T-helper 9 cell (primary cell): Measurements from ENCODE around the gene LRRC59.

Experiments
- DNase-seq: peaks from one replicate; pipeline ENCODE4 v3.0.0-alpha.2; 2020

Gene LRRC59

DNA sequence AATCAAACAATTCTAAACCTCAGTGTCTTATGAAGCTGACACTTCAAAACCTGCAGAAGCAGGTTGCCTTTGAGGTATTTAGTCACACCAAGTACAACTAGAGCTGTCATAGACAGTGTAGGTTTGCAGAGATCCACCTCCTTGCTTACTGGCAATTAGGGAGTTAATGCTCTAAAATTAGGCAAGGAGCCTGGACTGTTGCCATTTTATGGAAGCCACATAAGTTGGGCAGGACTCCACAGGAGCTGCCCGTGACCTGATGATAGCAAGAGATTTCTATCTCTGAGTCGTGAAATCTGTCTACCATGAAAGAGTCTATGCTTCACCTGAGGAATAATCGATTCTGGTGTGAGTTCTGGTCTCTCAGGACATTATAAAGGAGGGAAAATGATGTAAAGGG, 15.4 kb downstream of the LRRC59 start:
- DNase-seq = no peak

DNA sequence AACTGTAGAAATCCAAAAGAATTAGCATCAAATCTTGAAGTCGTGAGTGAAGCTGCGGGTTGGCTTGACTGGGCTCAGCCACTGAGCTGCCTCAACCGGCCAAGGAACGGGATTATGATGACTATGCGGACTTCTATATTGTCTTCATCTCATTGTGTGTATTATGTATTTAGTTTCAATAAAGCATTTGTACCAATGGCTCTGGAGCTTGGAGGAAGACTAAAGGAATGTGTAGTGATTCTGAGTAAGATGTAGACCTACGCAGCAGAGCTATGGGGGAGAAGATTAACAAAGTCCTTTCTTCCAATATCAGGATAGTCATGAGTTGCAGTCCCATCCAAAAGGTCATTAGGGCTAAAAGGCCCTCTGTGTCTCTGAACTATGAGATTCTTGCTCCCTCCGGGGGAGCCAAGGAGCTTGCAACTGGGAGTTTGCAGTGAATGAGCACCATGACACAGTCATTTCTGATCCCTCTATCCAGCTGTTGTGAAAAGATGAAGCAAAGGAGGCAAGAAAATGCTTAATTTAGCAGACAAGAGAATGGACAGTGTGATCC, 16.0 kb downstream of the LRRC59 start:
- no peak for DNase-seq

DNA sequence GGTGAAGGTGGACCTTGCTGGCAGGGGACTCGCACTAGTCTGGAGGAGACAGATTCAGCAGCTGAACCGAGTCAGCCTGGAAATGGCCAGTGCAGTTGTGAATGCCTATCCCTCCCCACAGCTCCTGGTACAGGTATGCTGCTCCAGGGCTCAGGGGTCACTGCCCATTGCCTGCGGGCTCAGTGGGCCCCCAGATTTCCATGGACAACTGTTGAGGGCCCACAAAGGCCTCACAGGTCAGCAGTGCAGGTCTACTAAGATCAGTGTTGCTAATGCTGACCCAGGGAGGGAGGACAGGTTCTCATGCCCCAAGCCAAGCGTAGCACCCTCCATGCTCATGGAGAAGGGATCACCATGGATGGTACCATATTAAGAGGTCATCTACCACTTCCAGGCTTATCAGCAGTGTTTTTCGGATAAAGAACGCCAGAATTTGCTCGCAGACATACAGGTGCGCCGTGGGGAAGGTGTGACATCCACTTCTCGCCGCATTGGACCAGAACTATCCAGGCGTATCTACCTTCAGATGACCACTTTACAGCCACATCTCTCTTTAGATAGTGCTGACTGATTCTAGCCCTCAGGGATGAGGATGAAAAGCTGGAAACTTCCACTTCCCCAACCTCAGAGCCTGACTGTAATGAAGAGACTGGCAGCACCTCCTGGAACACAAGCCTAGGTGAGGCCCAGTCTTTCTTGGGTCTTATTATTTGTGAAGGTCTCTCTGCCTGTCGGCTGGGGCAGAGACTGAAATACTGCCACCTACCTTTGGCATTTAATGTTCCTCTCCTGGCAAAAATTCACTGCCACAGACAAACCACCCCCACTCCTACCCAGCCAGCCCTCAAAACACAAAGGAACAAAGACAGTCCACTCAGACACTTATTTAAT, 16.7 kb downstream of the LRRC59 start:
- no peak for DNase-seq

DNA sequence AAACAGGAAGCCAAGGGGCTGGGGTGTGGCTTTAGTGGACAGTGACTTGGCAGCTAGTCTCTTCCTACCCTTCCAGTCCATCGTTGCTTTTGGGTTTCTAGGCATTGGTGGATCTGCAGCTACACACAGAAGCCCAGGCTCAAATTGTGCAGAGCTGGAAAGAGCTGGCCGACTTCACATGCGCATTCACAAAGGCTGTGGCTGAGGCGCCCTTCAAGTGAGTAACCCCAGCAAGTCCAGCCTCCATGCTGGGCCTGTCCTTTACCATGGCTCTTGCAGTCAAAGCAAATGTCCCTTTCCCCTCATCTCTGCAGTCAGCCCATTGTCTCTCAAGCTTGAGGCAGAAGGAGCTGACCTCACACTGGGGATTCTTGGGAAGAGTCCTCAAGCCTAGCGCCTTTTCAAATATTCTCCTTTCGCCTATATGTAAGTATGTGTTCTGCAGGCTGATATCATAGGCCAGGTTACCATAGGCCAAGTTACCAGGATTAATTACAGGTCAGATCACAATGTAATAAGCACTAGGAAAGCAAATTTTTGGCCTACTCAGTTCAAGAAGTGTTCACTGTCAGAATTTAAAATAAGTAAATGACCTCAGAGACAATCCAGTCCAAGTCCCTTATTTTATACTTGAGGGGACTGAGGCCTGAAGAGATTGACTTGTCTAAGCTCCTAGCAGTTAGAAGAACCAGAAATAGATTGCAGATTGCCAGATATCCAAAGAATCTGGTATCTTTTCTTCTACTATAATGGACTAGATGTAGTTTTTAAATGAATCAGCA, 17.8 kb downstream of the LRRC59 start:
- DNase-seq = no peak

DNA sequence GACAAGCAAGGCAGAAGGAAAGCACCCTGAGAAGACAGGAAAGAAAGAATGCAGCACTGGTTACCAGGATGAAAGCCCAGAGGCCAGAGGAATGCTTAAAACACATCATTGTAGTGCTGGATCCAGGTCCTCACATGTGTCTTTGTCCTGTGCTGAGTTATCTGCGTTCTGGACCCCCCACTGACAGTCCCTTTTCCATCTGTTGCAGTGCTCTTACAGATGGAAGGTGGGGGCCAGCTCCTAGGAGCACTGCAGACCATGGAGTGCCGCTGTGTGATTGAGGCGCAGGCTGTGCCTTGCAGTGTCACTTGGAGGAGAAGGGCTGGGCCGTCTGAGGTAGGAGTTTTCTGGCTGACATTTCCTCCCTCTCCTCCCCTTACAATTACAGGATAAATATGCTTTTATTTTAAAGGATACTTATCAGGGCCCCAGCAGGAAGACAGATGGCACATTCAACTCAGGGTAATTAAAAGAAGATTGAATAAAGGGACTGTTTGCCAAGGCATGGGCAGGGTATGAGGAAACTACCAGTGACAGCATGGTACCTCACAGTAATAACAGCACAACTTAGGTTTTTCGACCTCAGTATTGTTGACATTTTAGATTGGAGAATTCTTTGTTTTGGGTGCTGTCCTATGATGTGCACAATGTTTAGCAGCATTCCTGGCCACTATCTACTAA, 21.3 kb downstream of the LRRC59 start:
- no peak for DNase-seq

DNA sequence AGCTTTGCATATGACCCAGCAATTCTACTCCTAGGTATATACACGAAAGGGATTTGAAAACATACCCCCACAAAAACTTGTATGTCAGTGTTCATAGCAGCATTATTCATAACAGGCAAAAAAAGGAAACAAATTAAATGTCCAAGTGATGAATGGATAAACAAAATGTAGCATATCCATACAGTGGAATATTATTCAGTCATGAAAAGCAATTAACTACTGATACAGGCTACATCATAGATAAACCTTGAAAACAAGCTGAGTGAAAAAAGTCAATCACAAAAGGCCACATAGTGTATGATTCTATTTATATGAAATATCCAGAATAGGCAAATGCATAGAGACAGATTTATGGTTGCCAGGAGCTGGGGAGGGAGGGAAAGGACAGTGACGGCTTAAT, 23.6 kb downstream of the LRRC59 start:
- no peak for DNase-seq

DNA sequence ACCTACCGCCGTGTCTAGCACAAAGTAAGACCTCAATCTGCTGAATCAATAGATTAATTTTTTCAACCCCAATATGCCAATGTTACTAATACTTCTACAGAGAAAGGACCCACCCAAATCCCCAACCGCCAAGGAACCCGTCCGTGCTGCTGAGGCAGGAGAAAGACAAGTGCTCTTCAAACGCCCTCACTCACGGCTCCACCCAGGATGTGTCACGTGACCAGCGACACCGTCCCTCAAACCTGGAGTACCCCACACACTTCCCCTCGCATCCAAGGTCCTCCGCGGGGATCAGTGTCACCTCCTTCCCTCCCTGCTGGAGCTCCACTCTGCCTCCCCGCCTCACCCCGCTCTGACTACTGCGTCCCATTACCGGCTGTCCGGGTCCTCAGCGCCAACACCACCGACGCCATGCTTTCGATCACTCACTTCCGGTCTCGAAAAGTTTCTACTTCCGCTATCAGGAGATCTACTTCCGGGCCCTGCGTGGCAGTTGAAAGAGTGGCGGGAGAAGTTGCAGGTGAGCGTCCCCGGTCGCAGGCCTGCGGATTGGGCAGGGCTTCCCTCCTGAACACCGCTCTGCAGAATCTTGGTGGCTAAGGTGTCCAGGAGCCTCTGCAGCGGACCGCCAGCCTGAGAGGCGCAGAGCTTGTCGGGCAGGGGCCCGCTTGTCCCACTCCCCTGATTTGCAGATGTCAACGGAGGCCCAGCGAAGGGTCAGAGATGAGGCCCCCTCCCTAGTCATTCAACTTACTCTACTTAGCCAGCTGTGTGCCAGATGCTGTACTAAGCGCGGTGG, 24.4 kb downstream of the LRRC59 start, which contains the start of the genes EME1 and MRPL27:
Gene EME1, plus strand, starts transcription at position 472 of the 799 bp plus-strand sequence. CDS start 1,980 bp downstream, outside the sequence.
Gene MRPL27, minus strand, starts transcription at position 427 of the 799 bp plus-strand sequence. Its CDS starts 14 bp downstream, at position 413.
- DNase-seq = peak; percentile 77

DNA sequence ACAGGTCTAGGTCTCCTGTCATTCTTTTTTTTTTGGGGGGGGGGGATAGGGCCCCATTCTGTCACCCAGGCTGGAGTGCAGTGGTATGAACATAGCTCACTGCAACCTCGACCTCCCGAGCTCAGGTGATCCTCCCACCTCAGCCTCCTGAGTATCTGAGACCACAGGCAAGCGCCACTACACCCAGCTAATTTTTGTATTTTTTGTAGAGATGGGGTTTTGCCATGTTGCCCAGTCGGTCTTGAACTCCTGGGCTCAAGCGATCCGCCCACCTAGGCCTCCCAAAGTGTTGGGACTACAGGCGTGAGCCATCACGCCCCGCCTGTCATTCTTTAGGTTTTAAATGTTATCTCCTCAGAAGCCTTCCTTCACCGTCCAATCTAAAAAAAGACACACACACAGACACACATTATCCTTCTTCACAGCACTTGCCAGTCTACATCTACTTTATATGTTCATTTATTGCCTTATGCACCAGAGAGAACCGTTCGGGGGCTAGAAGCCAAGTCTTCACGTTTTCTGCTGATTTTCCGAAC, 25.0 kb downstream of the LRRC59 start:
- no peak for DNase-seq

DNA sequence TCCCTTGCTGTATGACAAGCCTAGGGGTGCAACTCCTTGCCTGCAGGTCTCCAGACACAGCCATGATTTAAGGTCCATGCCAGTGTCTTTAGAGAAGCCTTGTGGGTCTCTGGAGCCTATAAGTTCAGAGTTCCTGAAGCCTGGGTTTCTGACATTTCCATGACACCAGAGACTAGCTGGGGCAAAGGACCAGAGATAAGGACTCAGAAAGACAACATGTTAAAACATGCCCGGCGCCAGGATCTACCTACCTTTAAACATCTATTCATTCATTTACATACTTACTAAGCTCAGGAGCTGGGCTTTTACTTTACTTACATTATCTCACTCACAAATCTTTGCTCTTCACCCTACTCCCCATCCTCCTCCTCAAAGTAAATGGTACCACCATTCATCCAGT, 25.8 kb downstream of the LRRC59 start:
- DNase-seq = no peak

DNA sequence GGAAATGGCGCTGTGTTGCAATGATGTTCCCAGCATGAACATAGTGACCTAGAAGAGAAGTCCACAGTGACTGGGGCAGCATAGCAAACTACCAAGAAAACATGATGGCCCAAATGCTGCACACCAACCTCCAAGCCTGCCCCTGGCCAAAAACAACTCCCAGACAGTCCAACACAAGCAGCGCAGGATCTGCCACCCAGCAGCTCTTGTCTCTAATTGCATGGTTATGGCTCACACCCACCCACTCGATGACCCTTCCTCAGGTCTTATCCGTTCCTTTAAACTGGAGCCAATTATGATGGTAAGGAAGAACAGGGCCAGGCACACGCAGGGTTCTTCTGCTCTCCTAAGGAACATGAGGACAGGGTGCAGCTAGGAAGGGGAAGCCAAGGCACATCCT, 27.3 kb downstream of the LRRC59 start:
- DNase-seq = no peak

DNA sequence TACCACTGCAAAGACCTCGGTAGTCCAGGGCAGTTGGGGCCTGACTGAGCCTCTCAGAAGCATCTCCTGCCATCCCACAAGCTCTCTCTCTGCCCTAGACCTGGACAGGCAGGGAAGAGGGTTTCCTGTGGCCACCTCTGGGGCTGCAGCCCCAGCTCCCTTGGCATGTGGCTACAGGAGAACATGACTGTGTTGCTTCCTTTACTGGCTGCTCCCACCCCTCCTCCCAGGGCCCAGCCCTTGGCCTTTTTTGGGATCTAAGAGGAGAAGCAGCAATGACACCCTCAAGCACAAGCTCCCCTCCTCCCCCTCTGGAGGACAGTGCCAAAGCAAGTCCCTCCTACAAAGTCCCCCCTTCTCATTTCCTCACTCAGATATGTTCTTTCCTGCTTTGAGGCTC, 29.9 kb downstream of the LRRC59 start:
- DNase-seq = no peak

DNA sequence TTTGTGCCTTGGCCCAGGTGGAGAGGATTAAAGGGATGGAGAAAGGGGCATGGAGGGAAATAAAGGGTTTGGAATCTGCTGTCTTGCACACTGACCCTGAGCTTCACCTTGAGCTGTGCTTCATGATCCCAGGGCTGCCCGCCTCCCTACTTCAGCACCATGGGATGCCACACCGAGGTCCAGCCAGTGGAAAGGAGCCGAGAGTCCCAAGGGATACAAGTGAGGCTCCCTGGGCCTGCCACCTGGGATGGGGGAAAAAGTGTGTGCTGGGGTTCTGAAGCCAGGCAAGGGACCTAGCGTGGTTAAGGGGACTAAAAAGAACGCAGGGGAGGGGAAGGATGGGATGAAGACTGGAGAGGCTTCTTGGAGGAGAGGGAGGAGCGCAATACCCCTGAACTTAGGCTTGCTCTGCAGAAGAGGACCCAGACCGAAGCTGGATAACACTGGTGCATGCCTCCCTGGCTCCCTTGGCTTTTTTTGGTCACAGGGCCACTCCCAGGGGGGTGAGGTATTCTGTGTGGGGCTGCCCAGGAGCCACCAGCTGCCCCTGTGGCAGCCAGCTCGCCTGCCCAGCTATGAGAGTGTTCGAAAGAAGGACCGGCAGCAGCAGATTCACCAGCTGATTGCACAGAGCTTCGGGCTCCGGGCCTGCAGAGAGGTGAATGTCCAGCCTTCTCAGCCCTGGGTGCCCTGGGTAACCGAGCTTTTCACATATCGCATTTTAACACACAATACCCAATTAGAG, 31.5 kb downstream of the LRRC59 start:
- no peak for DNase-seq

DNA sequence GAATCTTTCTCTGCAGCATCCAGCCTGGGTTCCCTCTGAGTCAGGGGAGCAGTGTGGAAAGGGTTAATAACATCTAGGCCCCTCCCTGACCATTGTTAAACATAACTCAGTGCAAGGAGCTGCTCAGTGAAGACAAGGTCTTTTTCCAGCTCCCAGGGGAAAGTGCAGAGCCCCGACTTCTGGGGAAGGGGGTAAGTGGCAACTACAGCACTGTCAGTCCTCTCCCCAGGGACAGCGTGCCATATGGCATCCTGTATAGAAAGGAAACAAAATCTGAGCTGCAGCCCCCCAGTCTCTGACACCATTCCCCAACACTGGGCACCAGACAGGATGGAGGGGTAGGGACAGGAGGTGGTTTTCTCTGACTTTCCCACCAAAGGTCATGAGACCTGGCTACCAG, 32.2 kb downstream of the LRRC59 start:
- DNase-seq = no peak

DNA sequence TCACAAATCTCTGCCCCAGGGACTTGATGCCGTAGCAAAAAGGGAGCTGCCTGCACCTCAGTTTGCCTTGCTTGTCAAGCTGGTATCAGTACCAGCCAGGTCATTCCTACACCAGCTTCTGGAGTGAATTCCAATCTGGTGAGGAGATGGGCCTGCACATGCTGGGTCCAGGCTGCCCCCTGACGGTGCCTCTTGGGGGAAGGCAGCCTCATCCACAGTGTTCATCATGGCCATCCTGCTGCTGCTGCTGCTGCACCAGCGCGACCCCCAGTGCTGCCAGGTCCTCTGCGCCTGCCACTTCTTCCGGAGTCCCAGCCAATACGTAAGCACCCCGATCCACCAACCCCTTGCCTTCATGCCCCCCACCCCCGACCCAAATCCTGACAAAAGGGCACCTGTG, 32.6 kb downstream of the LRRC59 start:
- DNase-seq = no peak

DNA sequence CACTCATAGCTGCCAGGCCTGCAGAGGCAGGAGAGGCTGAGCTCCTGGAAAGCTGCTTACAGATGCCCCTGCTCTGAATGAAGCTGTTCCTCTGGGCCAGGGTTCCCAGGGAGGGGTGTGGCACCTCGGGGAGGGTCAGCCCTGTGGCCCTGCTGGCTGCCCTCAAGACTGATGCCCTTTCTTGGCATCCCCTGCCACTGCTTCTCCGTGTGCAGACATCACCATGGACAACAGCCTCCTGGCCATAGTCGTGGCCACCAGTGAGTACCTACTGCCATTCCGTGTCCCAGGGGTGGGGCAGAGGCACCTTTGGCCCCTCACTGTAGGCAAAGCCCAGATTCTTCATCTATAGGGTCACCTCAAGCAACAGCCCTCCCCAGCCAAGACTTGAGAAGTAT, 33.3 kb downstream of the LRRC59 start:
- DNase-seq = no peak

DNA sequence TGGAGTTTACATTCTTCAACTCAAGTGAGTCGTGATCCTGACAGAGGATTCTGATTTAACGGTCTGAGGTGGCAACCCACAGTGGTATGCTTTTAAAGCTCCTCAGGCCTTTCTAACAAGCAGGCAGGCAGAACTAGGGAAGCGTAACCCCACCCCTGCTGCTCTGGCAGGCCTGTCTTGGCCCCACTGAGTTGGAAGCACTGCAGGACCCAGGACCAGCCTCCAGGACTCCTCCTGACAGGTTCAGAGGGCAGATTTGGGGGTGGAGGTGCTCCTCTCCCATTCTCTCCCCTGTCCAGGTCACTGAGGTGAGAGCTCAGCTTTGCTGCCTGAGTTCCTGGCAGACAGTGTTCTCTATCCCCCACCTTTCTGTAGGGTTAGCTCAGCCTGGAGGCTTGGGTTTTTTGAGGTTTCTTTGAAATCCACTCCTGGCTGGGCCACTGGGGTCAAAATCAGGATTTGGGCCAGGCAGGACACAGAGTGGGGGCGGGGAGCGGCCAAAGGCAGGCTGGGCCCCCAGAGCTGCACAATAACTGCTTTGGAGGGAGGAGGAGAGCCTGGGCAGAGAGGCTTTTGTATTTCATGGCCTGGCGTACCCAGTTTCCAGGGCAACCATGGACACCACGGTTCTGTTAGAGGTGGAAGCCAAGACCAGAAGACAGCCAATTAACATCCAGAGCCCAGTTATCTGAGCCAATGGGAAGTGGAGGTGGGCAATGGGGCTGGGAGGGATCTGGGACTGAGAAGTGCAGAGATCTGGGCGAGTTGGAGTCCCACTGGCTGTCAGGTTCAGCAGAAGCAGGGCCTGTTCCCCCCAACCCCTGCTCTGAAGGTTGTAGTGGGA, 33.9 kb downstream of the LRRC59 start:
- DNase-seq = no peak

DNA sequence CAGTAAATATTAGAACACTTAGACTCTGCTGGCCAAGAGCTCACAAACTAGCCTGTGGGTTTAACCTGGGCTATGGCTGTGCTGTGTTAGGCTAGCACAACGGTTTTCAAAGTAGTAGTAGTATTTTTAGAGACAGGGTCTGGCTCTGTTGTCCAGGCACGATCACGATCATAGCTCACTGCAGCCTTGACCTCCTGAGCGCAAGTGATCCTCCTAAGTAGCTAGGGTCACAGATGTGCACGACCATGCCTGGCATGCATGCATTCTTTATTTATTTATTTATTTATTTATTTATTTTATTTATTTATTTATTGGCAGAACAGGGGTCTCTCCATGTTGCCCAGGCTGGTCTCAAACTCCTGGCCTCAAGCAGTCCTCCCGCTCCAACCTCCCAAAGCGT, 34.7 kb downstream of the LRRC59 start:
- DNase-seq = no peak

DNA sequence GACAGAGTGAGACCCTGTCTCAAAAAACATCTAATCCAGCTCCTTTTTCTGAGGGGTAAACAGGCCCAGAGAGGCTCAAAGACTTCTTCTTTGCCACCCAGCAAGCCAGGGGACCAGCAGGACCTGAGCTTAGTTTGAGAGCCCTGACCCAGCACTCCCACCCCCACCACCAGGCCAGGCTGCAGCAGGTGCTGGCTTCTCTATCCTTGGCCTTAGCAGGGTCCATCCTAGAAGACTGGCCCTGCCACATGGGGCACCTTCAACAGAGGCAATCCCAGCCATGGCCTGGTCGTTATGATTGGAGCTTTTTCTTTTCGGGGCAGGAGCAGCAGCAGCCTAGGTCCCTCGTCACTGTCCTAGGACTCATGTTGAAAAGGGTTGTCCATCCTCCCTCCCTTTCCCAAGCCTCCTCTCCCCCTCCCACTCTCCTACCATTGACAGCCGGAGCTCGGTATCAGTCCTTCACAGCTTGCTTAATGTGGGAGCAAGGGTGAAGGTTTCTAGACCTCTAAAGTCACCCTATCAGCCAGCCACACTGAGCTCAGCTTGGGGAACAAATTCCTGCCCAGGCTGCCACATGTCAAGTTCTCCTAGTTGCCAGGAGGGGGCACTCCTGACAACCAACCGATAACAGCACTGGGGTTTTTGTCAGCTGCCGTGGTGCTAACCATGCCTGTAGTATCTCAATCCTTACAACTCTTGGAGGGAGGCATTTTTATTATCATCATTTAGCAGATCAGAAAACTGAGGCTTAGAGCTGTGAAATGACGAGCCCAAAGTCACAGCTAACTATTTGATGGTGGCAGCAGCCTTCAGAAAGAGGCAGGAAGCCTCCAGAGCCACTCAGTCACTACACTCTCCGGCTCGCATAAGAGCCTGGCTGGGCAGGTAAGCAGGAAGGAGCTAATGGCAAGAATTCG, 35.5 kb downstream of the LRRC59 start:
- DNase-seq = peak; percentile 32
